GM12872 (cell line): Measurements from ENCODE around the gene PTPN6.

ENCODE experiments used
- TF ChIP-seq, protein P1 (sequence below): IDR thresholded peaks from 3 replicates; pipeline ENCODE4 v1.5.1; 2011; ENCODE audit warnings: low read depth, mild to moderate bottlenecking, low read length, moderate library complexity; ENCODE audit not compliant: insufficient read depth

Gene PTPN6

GRCh38 chr12:6975297-6976032, 24.3 kb downstream of the PTPN6 start:
- TF ChIP-seq, protein P1, sequence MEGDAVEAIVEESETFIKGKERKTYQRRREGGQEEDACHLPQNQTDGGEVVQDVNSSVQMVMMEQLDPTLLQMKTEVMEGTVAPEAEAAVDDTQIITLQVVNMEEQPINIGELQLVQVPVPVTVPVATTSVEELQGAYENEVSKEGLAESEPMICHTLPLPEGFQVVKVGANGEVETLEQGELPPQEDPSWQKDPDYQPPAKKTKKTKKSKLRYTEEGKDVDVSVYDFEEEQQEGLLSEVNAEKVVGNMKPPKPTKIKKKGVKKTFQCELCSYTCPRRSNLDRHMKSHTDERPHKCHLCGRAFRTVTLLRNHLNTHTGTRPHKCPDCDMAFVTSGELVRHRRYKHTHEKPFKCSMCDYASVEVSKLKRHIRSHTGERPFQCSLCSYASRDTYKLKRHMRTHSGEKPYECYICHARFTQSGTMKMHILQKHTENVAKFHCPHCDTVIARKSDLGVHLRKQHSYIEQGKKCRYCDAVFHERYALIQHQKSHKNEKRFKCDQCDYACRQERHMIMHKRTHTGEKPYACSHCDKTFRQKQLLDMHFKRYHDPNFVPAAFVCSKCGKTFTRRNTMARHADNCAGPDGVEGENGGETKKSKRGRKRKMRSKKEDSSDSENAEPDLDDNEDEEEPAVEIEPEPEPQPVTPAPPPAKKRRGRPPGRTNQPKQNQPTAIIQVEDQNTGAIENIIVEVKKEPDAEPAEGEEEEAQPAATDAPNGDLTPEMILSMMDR = no peak

- TF ChIP-seq, protein P1 = no peak
These were observed 26.5 kb downstream of the PTPN6 start for GRCh38 chr12:6977653-6978052.

DNA sequence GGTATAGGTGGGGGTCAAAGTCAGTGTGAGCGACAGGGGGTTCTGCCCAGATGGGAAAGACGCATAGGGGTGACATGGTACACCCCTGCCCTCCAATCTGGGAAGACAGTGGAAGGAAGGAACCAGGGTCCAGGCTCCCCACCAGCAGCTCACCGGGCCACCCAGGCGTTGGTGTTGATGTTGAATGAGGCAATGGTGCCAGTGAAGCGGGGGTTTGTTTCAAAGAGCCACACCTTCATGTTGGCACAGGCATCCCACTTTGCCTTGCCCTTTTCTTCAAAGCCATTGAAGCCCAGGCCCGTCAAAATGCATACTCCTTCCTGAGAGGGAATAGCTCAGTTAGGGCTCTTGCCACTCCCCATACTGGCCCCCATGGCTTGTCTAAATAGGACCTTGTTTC, 27.0 kb downstream of the PTPN6 start:
- TF ChIP-seq, protein P1 = no peak

DNA sequence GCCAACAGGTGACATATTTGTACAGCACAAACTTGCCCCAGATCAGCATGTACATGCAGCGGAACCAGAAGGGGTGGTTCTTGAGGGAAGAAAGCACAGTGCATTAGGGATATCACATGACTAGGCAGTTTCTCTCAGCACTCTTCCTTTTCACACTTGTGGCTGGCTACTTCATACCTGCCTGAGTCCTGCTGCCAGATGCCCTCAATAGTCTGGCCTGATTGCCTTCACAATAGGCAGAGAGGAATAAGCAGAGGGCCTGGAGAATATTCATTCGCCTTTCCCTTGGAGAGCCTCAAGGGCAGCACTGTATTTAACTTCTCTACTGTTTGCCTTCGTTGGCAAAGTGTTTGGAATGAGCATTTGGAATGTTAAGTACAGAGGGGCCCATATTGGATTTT, 27.5 kb downstream of the PTPN6 start:
- TF ChIP-seq, protein P1 = no peak

- TF ChIP-seq, protein P1 = no peak
These were observed 27.9 kb downstream of the PTPN6 start for GRCh38 chr12:6979021-6979420.

DNA sequence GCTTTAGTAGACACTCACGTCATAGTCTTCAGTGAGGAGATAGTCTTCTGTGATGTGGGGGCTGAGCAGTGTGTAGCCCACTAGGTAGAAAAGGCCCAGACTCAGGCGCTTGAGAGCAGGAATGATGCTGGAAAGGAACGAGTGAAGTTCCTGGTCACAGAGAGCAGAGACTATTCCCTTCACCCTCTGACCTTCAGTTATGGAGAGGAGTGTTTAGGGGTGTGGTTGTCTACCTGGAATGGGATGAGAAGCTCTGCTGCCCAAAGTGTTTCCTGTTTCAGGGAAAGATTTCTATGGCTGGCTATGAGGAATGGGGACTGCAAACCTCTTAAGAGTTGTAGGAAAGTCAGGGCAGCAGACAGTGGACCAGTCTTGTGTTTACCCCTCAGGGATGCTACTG, 28.3 kb downstream of the PTPN6 start:
- TF ChIP-seq, protein P1 = no peak

DNA sequence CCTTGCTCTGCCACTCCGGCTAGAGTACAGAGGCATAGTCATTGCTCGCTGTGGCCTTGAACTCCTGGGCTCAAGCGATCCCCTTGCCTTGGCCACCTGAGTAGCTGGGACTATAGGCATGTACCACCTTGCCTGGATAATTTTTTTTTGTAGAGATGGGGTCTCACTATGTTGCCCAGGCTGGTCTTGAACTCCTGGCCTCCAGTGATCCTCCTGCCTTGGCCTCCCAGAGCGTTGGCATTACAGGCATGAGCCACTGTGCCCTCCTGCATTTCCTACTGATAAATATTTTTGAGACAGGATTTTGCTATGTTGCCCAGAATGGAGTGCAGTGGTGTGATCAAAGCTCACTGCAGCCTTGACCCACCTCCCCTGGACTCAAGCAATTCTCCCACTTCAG, 28.9 kb downstream of the PTPN6 start:
- TF ChIP-seq, protein P1 = no peak
